ENCODE measurements around the gene KRTAP12-4. TPM values are rescaled to one million over a fixed set of nuclear protein-coding genes. Genes with fewer than 3 reads are reported as not detected.
A peak's percentile ranks its signal among the peaks of the same experiment; 100 is the strongest.

KRTAP12-4 gene
- total RNA-seq, 1 experiment from 2014 or later = not detected

DNA sequence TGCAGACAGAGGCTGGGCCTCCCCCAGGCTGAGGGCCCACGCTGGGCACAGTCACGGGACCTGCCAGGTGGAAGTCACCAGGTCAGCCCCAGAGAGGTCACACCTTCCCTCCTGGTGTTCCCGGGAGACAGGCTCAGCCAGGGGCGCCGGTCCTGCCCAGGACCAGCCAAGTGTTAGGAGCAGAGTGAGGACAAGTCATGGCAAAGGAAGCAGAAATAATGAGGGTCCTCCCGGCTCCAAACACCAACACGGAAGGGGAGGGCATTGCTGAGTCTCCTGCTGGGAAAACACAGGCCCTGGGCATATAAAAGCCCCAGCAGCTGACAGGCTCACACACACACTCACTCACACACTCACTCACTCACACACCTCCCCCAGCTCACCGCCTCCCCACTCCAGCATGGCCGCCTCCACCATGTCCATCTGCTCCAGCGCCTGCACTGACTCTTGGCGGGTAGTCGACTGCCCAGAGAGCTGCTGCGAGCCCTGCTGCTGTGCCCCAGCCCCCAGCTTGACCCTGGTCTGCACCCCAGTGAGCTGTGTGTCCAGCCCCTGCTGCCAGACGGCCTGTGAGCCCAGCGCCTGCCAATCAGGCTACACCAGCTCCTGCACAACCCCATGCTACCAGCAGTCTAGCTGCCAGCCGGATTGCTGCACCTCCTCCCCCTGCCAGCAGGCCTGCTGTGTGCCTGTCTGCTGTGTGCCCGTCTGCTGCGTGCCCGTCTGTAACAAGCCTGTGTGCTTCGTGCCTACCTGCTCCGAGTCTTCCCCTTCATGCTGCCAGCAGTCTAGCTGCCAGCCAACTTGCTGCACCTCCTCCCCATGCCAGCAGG is 17.2 kb downstream of the KRTAP12-4 start, which contains the start of gene KRTAP10-10:
TSS of gene KRTAP10-10 (plus strand) at position 339 of the 833 bp plus-strand sequence. CDS start at position 401, 62 bp downstream.
- Histone ChIP-seq H3K36me3 (ENCODE audit: control insufficient read depth, insufficient read depth, low read length) (no peaks in the 10 kb centered on the region), H3K27me3 (ENCODE audit: control insufficient read depth, insufficient read depth, low read length) (no peaks in the 10 kb centered on the region), H3K4me1 (ENCODE audit: control insufficient read depth, insufficient read depth, low read length) (no peaks in the 10 kb centered on the region), H3K27ac (ENCODE audit: low read length) (no peak within 1 kb of the TSS), H3K9me3 (ENCODE audit: control insufficient read depth, insufficient read depth, low read depth, low read length) (no peaks in the 10 kb centered on the region), H3K4me3 (ENCODE audit: low read depth in 2 of 2, low read length in 2 of 2) (no peak within 1 kb of the TSS)
- no TSS peak for BruUV-seq (replicated peaks)
- ChIA-PET CTCF (no interaction called here), POLR2A (no interaction called here)
- DNase-seq (ENCODE audit: low read depth, low spot score) (no peak), ATAC-seq (peak; percentile 60)
- in situ Hi-C loops (cut with HindIII; ENCODE audit: low pct_unique_long_range_greater_than_20kb, low sequenced_read_pairs) (no loop called here), intact Hi-C loops (cut with micrococcal nuclease; ENCODE audit: unreplicated experiment) (no loop called here)
- TF ChIP-seq POLR2AphosphoS5 (IDR thresholded peaks at IDR 0.05; ENCODE audit: low read depth, low read length) = no peak
- TF ChIP-seq CTCF (IDR thresholded peaks at IDR 0.05) = no peak
- TF ChIP-seq, protein P1, sequence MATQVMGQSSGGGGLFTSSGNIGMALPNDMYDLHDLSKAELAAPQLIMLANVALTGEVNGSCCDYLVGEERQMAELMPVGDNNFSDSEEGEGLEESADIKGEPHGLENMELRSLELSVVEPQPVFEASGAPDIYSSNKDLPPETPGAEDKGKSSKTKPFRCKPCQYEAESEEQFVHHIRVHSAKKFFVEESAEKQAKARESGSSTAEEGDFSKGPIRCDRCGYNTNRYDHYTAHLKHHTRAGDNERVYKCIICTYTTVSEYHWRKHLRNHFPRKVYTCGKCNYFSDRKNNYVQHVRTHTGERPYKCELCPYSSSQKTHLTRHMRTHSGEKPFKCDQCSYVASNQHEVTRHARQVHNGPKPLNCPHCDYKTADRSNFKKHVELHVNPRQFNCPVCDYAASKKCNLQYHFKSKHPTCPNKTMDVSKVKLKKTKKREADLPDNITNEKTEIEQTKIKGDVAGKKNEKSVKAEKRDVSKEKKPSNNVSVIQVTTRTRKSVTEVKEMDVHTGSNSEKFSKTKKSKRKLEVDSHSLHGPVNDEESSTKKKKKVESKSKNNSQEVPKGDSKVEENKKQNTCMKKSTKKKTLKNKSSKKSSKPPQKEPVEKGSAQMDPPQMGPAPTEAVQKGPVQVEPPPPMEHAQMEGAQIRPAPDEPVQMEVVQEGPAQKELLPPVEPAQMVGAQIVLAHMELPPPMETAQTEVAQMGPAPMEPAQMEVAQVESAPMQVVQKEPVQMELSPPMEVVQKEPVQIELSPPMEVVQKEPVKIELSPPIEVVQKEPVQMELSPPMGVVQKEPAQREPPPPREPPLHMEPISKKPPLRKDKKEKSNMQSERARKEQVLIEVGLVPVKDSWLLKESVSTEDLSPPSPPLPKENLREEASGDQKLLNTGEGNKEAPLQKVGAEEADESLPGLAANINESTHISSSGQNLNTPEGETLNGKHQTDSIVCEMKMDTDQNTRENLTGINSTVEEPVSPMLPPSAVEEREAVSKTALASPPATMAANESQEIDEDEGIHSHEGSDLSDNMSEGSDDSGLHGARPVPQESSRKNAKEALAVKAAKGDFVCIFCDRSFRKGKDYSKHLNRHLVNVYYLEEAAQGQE (IDR thresholded peaks at IDR 0.05; ENCODE audit: insufficient read depth in 1 of 2, low read depth in 2 of 2, low read length in 1 of 2) = no peak
- no peak for TF ChIP-seq TCF7L2 (IDR thresholded peaks at IDR 0.05; ENCODE audit: low read depth, low read length)
- no peak for TF ChIP-seq SIN3A (IDR thresholded peaks at IDR 0.05; ENCODE audit: borderline replicate concordance, insufficient read depth, low read depth, low read length)

- CTCF ChIA-PET = no interaction called here
- H3K4me1 ChIP-seq (ENCODE audit: control insufficient read depth, insufficient read depth, low read length) = no peaks in the 10 kb centered on the region
Measured at GRCh38 chr21:44636209-44637017, 18.0 kb downstream of the KRTAP12-4 start.

More at GRCh38 chr21:44636209-44637017, 18.0 kb downstream of the KRTAP12-4 start:
- no TSS peak for BruUV-seq (replicated peaks)
- no peaks in the 10 kb centered on the region for H3K36me3 ChIP-seq (ENCODE audit: control insufficient read depth, insufficient read depth, low read length)
- in situ Hi-C loops (cut with HindIII; ENCODE audit: low pct_unique_long_range_greater_than_20kb, low sequenced_read_pairs) (no loop called here), intact Hi-C loops (cut with micrococcal nuclease; ENCODE audit: unreplicated experiment) (no loop called here)
- no peak overlapping the region for H3K27ac ChIP-seq (ENCODE audit: low read length)
- POLR2A ChIA-PET = no interaction called here
- H3K9me3 ChIP-seq (ENCODE audit: control insufficient read depth, insufficient read depth, low read depth, low read length) = no peaks in the 10 kb centered on the region; the same call in 1 of the 2 replicates
- no peak for DNase-seq (ENCODE audit: low read depth, low spot score)
- TF ChIP-seq, protein P1 (IDR thresholded peaks at IDR 0.05; ENCODE audit: insufficient read depth in 1 of 2, low read depth in 2 of 2, low read length in 1 of 2) = no peak
- TF ChIP-seq CTCF (IDR thresholded peaks at IDR 0.05) = no peak
- TF ChIP-seq TCF7L2 (IDR thresholded peaks at IDR 0.05; ENCODE audit: low read depth, low read length) = no peak
- TF ChIP-seq SIN3A (IDR thresholded peaks at IDR 0.05; ENCODE audit: borderline replicate concordance, insufficient read depth, low read depth, low read length) = no peak
- no peak for TF ChIP-seq POLR2AphosphoS5 (IDR thresholded peaks at IDR 0.05; ENCODE audit: low read depth, low read length)
- H3K4me3 ChIP-seq (ENCODE audit: low read depth in 2 of 2, low read length in 2 of 2) = no peak overlapping the region
- no peak; the same call in 1 of the 2 replicates for ATAC-seq
- no peaks in the 10 kb centered on the region for H3K27me3 ChIP-seq (ENCODE audit: control insufficient read depth, insufficient read depth, low read length)
